ENCODE results near the gene OR5AS1. TPM values are rescaled to one million over a fixed set of nuclear protein-coding genes. Genes with fewer than 3 reads are reported as not detected.

The OR5AS1 gene
- total RNA-seq, 4 donors from 2014 or later = not detected

GRCh38 chr11:56066980-56067379, 39.5 kb downstream of the OR5AS1 start:
- no peak for TF ChIP-seq CTCF (IDR thresholded peaks at IDR 0.05; ENCODE audit: low read depth)

Other genes starting within 250 kb of the OR5AS1 start
- gene OR5D14, start 232.1 kb upstream of the OR5AS1 start, total RNA-seq = not detected
- not detected for gene OR5L1, start 216.3 kb upstream of the OR5AS1 start, total RNA-seq
- gene OR5D18, start 208.0 kb upstream of the OR5AS1 start, total RNA-seq = not detected
- not detected for gene OR5L2, start 200.4 kb upstream of the OR5AS1 start, total RNA-seq
- not detected for gene OR5D16, start 188.9 kb upstream of the OR5AS1 start, total RNA-seq
- gene TRIM51, start 144.4 kb upstream of the OR5AS1 start, total RNA-seq = not detected
- gene OR5W2, start 113.1 kb upstream of the OR5AS1 start, total RNA-seq = not detected
- gene OR5I1, start 91.3 kb upstream of the OR5AS1 start, total RNA-seq = not detected
- gene OR10AG1, start 57.7 kb upstream of the OR5AS1 start, total RNA-seq = not detected
- not detected for gene OR5F1, start 33.0 kb upstream of the OR5AS1 start, total RNA-seq
- gene OR8I2, start 65.7 kb downstream of the OR5AS1 start, total RNA-seq = not detected
- gene OR8H2, start 76.0 kb downstream of the OR5AS1 start, total RNA-seq = not detected
- gene OR8H3, start 94.7 kb downstream of the OR5AS1 start, total RNA-seq = not detected
- gene OR8J3, start 112.5 kb downstream of the OR5AS1 start, total RNA-seq = not detected
- not detected for gene OR8K5, start 132.7 kb downstream of the OR5AS1 start, total RNA-seq
- gene OR5J2, start 149.0 kb downstream of the OR5AS1 start, total RNA-seq = not detected
- gene OR5T2, start 206.6 kb downstream of the OR5AS1 start, total RNA-seq = not detected
- gene OR5T3, start 224.6 kb downstream of the OR5AS1 start, total RNA-seq = not detected
- not detected for gene OR5T1, start 246.5 kb downstream of the OR5AS1 start, total RNA-seq